ENCODE results near the gene PLP1.
"Not testable (repeated sequence)": the region's sequence is repeated elsewhere in the genome, so short reads cannot be mapped to it uniquely, and the experiment has no call there.

The PLP1 gene

GRCh38 chrX:103739421-103739820, 37.2 kb upstream of the PLP1 start:
- DNase-seq (ENCODE audit: low read depth, low spot score), result no peak
- H3K36me3 ChIP-seq (ENCODE audit: insufficient read depth, low read length), result no peaks in the 10 kb centered on the region
- H3K9me3 ChIP-seq (ENCODE audit: low read depth, low read length), result no peaks in the 10 kb centered on the region
- H3K4me3 ChIP-seq, result no peak overlapping the region
- no peak overlapping the region for H3K27ac ChIP-seq
- H3K9ac ChIP-seq (ENCODE audit: insufficient read length), result no peak overlapping the region
- TF ChIP-seq FOXP2 (optimal IDR thresholded peaks at IDR 0.05; ENCODE audit: control extremely low read depth, extremely low read length, insufficient read depth), result no peak
- TF ChIP-seq EZH2 (IDR thresholded peaks at IDR 0.05), result no peak
- no peak for TF ChIP-seq POLR2AphosphoS5 (IDR thresholded peaks at IDR 0.05; ENCODE audit: borderline replicate concordance, low read depth, low read length)

GRCh38 chrX:103741879-103742278, 34.8 kb upstream of the PLP1 start:
- Histone ChIP-seq H3K9me3 (ENCODE audit: low read depth, low read length) (no peaks in the 10 kb centered on the region), H3K27ac (no peak overlapping the region), H3K36me3 (ENCODE audit: insufficient read depth, low read length) (no peaks in the 10 kb centered on the region), H3K4me3 (no peak overlapping the region), H3K9ac (ENCODE audit: insufficient read length) (no peak overlapping the region)
- no peak for TF ChIP-seq POLR2AphosphoS5 (IDR thresholded peaks at IDR 0.05; ENCODE audit: borderline replicate concordance, low read depth, low read length)
- no peak for DNase-seq (ENCODE audit: low read depth, low spot score)

GRCh38 chrX:103742339-103742738, 34.3 kb upstream of the PLP1 start:
- no peaks in the 10 kb centered on the region for H3K36me3 ChIP-seq (ENCODE audit: insufficient read depth, low read length)
- H3K9me3 ChIP-seq (ENCODE audit: low read depth, low read length), result no peaks in the 10 kb centered on the region
- no peak overlapping the region for H3K9ac ChIP-seq (ENCODE audit: insufficient read length)
- no peak for DNase-seq (ENCODE audit: low read depth, low spot score)
- TF ChIP-seq FOXP2 (optimal IDR thresholded peaks at IDR 0.05; ENCODE audit: control extremely low read depth, extremely low read length, insufficient read depth) (no peak), EZH2 (IDR thresholded peaks at IDR 0.05) (no peak), POLR2AphosphoS5 (IDR thresholded peaks at IDR 0.05; ENCODE audit: borderline replicate concordance, low read depth, low read length) (no peak)
- no peak overlapping the region for H3K27ac ChIP-seq
- no peak overlapping the region for H3K4me3 ChIP-seq

- H3K36me3 ChIP-seq (ENCODE audit: insufficient read depth, low read length), result no peaks in the 10 kb centered on the region
- DNase-seq (ENCODE audit: low read depth, low spot score), result no peak
- H3K9me3 ChIP-seq (ENCODE audit: low read depth, low read length), result no peaks in the 10 kb centered on the region
- no peak overlapping the region for H3K4me3 ChIP-seq
- no peak overlapping the region for H3K27ac ChIP-seq
- no peak overlapping the region for H3K9ac ChIP-seq (ENCODE audit: insufficient read length)
- TF ChIP-seq POLR2AphosphoS5 (IDR thresholded peaks at IDR 0.05; ENCODE audit: borderline replicate concordance, low read depth, low read length) (no peak), FOXP2 (optimal IDR thresholded peaks at IDR 0.05; ENCODE audit: control extremely low read depth, extremely low read length, insufficient read depth) (no peak), EZH2 (IDR thresholded peaks at IDR 0.05) (no peak)
Observed at GRCh38 chrX:103747163-103747562, 29.5 kb upstream of the PLP1 start.

- no peak for DNase-seq (ENCODE audit: low read depth, low spot score)
- H3K27ac ChIP-seq, result no peak overlapping the region
- no peak overlapping the region for H3K4me3 ChIP-seq
- TF ChIP-seq FOXP2 (optimal IDR thresholded peaks at IDR 0.05; ENCODE audit: control extremely low read depth, extremely low read length, insufficient read depth), result no peak
- no peaks in the 10 kb centered on the region for H3K9me3 ChIP-seq (ENCODE audit: low read depth, low read length)
- no peak overlapping the region for H3K9ac ChIP-seq (ENCODE audit: insufficient read length)
- no peaks in the 10 kb centered on the region for H3K36me3 ChIP-seq (ENCODE audit: insufficient read depth, low read length)
Observed at GRCh38 chrX:103754401-103754800, 22.2 kb upstream of the PLP1 start.

- no peaks in the 10 kb centered on the region for H3K9me3 ChIP-seq (ENCODE audit: low read depth, low read length)
- no peak for DNase-seq (ENCODE audit: low read depth, low spot score)
- no peak overlapping the region for H3K27ac ChIP-seq
- no peaks in the 10 kb centered on the region for H3K36me3 ChIP-seq (ENCODE audit: insufficient read depth, low read length)
- TF ChIP-seq FOXP2 (optimal IDR thresholded peaks at IDR 0.05; ENCODE audit: control extremely low read depth, extremely low read length, insufficient read depth) (no peak), POLR2AphosphoS5 (IDR thresholded peaks at IDR 0.05; ENCODE audit: borderline replicate concordance, low read depth, low read length) (no peak), EZH2 (IDR thresholded peaks at IDR 0.05) (no peak)
- no peak overlapping the region for H3K4me3 ChIP-seq
- H3K9ac ChIP-seq (ENCODE audit: insufficient read length), result no peak overlapping the region
Observed at GRCh38 chrX:103756736-103757135, 19.9 kb upstream of the PLP1 start.

GRCh38 chrX:103758555-103758954, 18.1 kb upstream of the PLP1 start:
- H3K4me3 ChIP-seq, result no peak overlapping the region
- TF ChIP-seq POLR2AphosphoS5 (IDR thresholded peaks at IDR 0.05; ENCODE audit: borderline replicate concordance, low read depth, low read length), result no peak
- TF ChIP-seq EZH2 (IDR thresholded peaks at IDR 0.05), result no peak
- TF ChIP-seq FOXP2 (optimal IDR thresholded peaks at IDR 0.05; ENCODE audit: control extremely low read depth, extremely low read length, insufficient read depth), result no peak
- no peaks in the 10 kb centered on the region for H3K36me3 ChIP-seq (ENCODE audit: insufficient read depth, low read length)
- no peak overlapping the region for H3K27ac ChIP-seq
- no peak for DNase-seq (ENCODE audit: low read depth, low spot score)
- H3K9me3 ChIP-seq (ENCODE audit: low read depth, low read length), result no peaks in the 10 kb centered on the region
- H3K9ac ChIP-seq (ENCODE audit: insufficient read length), result no peak overlapping the region

GRCh38 chrX:103763541-103763940, 13.1 kb upstream of the PLP1 start:
- H3K36me3 ChIP-seq (ENCODE audit: insufficient read depth, low read length); H3K4me3 ChIP-seq; H3K27ac ChIP-seq; H3K9me3 ChIP-seq (ENCODE audit: low read depth, low read length); DNase-seq (ENCODE audit: low read depth, low spot score); H3K9ac ChIP-seq (ENCODE audit: insufficient read length): not testable (repeated sequence)

- not testable (repeated sequence) for H3K4me3 ChIP-seq; H3K9ac ChIP-seq (ENCODE audit: insufficient read length); H3K9me3 ChIP-seq (ENCODE audit: low read depth, low read length); H3K27ac ChIP-seq; H3K36me3 ChIP-seq (ENCODE audit: insufficient read depth, low read length); DNase-seq (ENCODE audit: low read depth, low spot score)
Observed at GRCh38 chrX:103766813-103767555, 9.7 kb upstream of the PLP1 start.

Data from SK-N-MC (cell line).